DOHH2 (cell line): ENCODE results near the gene ZMAT2.

Experiments used
- EZH2phosphoT487 ChIP-seq: fragments of 200-600 bp; sonication (generic); IDR thresholded peaks from 2 replicates; pipeline ENCODE4 v1.6.1; 2017; ENCODE audit warnings: borderline replicate concordance, mild to moderate bottlenecking, antibody characterized with exemption, low read length, moderate library complexity, mixed read lengths
- TF ChIP-seq, protein P1 (sequence below): fragments of 200-600 bp; sonication (generic); IDR thresholded peaks from one replicate; pipeline ENCODE4 v1.5.1; 2014; ENCODE audit warnings: antibody characterized with exemption, mild to moderate bottlenecking, low read depth, low read length; ENCODE audit not compliant: poor library complexity, severe bottlenecking

DNA sequence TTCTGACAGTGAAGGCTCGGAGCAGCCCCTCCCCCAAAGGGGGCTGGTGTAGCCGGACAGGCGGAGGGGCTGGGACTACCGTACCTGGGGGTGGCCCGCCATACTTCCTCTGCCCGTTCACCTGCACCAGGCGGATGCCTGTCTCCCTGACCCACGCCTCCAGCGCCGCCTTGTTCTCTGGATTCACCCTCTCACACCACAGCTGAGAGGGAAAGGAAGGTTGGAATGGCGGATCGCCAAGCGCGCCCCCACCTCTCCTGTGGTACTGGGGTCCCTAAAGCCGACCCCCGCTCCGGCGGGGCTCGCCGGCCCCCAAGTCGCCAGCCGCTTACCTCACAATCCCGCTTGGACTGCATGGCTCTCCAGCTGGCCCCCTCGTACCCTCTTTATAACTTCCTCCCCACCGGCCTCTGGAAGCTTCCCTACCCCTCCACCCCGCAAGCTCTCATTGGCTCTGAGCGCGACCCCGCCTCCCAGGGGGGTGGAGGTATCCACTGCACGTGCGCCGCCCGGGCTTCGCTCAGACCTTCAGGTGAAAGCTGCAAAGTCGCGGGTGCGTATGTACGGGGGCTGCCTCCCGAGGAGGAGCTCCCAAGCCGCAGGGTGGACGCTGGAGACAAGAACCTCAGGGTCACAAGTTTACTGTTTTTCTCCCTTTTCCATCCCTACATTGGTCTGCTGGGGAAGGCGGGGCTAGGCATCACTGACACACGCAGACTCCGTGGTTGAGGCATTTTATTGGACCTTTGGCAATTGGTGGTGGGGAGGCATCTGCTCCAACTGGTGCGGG, 26.9 kb upstream of the ZMAT2 start, which contains the start of gene DND1:
- TF ChIP-seq, protein P1, sequence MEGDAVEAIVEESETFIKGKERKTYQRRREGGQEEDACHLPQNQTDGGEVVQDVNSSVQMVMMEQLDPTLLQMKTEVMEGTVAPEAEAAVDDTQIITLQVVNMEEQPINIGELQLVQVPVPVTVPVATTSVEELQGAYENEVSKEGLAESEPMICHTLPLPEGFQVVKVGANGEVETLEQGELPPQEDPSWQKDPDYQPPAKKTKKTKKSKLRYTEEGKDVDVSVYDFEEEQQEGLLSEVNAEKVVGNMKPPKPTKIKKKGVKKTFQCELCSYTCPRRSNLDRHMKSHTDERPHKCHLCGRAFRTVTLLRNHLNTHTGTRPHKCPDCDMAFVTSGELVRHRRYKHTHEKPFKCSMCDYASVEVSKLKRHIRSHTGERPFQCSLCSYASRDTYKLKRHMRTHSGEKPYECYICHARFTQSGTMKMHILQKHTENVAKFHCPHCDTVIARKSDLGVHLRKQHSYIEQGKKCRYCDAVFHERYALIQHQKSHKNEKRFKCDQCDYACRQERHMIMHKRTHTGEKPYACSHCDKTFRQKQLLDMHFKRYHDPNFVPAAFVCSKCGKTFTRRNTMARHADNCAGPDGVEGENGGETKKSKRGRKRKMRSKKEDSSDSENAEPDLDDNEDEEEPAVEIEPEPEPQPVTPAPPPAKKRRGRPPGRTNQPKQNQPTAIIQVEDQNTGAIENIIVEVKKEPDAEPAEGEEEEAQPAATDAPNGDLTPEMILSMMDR = no peak
- no peak for TF ChIP-seq EZH2phosphoT487
